Activated CD8-positive, alpha-beta memory T cell treated with anti-CD3 and anti-CD28 coated beads, Interleukin-2, amount 10 ng/mL, durations not matched to agents 7 days and 5 days (primary cell): Measurements from ENCODE around the gene TBCD. TPM values are rescaled to one million over a fixed set of nuclear protein-coding genes. Genes with fewer than 3 reads are reported as not detected.

ENCODE experiments used
- ATAC-seq: fragments of 150-1000 bp; cut with Tn5 transposase; one replicate; pipeline ENCODE4 v1.10.0; 2021; ENCODE audit warnings: moderate library complexity
- CTCF ChIA-PET: fragments of 350-600 bp; sonication (Branson Sonifier 250); formaldehyde crosslinking; loops from one replicate; lab custom pipeline; 2021; ENCODE audit warnings: antibody characterized with exemption; lab: Charles Lee
- DNase-seq: peaks from one replicate; pipeline ENCODE4 v3.0.0-alpha.2; 2020
- H3K27ac Mint-ChIP-seq: one replicate; pipeline ENCODE4 v1.8.0; 2021; ENCODE audit warnings: mild to moderate bottlenecking, mixed read lengths
- H3K27me3 Mint-ChIP-seq: one replicate; pipeline ENCODE4 v1.8.0; 2021; ENCODE audit warnings: mixed read lengths
- H3K36me3 Mint-ChIP-seq: one replicate; pipeline ENCODE4 v1.8.0; 2021; ENCODE audit warnings: mild to moderate bottlenecking, mixed read lengths
- H3K4me1 Mint-ChIP-seq: one replicate; pipeline ENCODE4 v1.8.0; 2021; ENCODE audit warnings: mixed read lengths
- H3K4me3 Mint-ChIP-seq: one replicate; pipeline ENCODE4 v1.8.0; 2021; ENCODE audit warnings: mild to moderate bottlenecking, moderate library complexity, mixed read lengths
- H3K9me3 Mint-ChIP-seq: one replicate; pipeline ENCODE4 v1.8.0; 2022; ENCODE audit warnings: low read depth, mixed read lengths
- total RNA-seq, 2 experiments: library from RNA; stranded (reverse); gene quantifications; one replicate each; pipeline ENCODE4 v1.2.3, GENCODE V29; 2021

Gene TBCD
- total RNA-seq, 2 experiments from 2014 or later: 105 to 157 TPM

DNA sequence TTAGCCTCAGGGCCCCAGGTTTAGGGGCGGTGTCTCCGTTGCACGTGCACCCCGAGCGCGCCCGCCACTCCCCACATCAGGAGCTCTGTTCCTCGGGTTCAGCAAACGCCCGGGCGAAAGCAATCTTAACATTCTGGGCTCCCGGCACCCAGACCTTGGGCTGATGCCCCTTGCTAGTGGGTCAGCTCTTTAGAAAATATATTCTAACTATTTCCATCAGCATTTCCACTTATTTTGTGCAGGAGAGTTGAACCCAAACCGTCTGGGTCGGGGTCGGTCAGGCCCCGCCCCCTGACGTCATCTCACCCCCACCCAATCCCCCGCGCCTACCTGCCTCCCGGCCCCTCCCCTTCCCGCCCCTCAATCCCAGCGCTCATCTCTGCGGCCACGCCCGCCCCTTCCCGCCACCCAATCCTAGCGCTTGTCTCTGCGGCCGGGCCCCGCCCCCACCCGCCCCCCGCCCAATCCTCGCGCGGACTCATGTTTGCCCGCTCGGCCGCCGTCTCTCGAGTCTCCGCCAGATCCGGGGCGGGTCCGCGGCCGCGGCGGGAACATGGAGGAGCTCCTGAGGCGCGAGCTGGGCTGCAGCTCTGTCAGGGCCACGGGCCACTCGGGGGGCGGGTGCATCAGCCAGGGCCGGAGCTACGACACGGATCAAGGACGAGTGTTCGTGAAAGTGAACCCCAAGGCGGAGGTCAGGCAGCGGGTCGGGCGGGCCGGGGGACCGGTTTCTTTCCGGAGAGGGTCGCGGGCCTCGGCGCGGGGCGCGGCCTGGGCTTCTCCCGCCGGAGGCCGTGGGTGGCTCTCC is 35.5 kb upstream of the TBCD start, which contains the start of gene FN3KRP:
FN3KRP (plus strand) TSS at position 504 of the 808 bp plus-strand sequence; CDS start at position 554, 50 bp downstream.
- CTCF ChIA-PET: interaction anchor here (1.0 to 1.3 kb wide), 3 partner anchors 15 to 48 kb away, joined by 3 to 5 read pairs (median 3); no protein-coding TSS in a partner anchor
- Mint-ChIP-seq H3K27ac (peak within 1 kb of the TSS; percentile 89), H3K36me3 (peaks cover 11% of the 10 kb centered on the region), H3K9me3 (no peaks in the 10 kb centered on the region), H3K27me3 (peaks cover 2% of the 10 kb centered on the region), H3K4me3 (peak within 1 kb of the TSS; percentile 90), H3K4me1 (peaks cover 24% of the 10 kb centered on the region)
- DNase-seq: peak; percentile 96
- peak; percentile 88 for ATAC-seq

DNA sequence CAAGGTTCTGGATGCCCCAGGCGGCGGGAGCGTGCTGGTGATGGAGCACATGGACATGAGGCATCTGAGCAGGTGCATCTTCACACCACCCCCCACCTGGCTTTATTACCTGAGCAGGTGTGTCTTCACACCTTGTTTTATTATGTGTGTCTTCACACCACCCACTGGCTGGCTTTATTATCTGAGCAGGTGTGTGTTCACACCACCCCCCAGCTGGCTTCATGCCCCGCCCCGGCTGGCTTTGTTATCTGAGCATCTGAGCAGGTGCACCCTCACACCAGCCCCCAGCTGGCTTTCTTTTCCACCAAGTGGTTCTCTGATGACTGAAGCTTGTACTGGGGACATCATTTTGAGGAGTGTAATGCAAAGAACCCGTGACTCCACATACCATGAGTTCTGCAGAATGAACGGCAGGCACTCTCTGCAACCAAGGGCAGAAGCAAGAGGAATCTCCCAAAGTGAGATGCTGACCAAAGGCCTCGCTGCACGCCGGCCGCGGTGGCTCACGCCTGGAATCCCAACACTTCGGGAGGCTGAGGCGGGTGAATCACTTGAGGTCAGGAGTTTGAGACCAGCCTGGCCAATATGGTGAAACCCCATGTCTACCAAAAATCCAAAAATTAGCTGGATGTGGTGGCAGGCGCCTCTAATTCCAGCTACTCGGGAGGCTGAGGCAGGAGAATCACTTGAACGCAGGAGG is 32.7 kb upstream of the TBCD start:
- ATAC-seq (no peak), DNase-seq (no peak)
- Mint-ChIP-seq H3K27me3 (no peaks in the 10 kb centered on the region), H3K27ac (no peak overlapping the region), H3K36me3 (peaks cover 25% of the 10 kb centered on the region), H3K4me1 (peaks cover 19% of the 10 kb centered on the region), H3K9me3 (no peaks in the 10 kb centered on the region), H3K4me3 (no peak overlapping the region)
- CTCF ChIA-PET: no interaction called here

DNA sequence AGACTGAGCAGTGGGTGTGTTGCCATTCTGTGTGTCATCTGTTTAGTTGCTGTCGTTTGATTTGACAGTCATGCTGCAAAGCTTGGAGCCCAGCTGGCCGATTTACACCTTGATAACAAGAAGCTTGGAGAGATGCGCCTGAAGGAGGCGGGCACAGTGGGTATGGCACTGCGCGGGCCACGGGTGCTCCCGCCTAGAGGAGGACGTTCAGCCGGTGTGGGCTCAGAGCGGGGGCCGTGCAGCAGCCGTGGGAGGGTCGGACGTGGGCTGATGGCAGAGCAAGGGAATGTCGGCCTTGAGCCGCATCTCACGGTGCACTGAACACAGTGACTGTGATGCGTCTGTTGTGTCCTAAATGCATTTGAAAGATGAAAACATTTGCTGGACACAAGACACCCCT is 31.7 kb upstream of the TBCD start:
- ATAC-seq (no peak), DNase-seq (no peak)
- CTCF ChIA-PET: no interaction called here
- no peak overlapping the region for H3K4me3 Mint-ChIP-seq
- peaks cover 19% of the 10 kb centered on the region for H3K4me1 Mint-ChIP-seq
- H3K27ac Mint-ChIP-seq: no peak overlapping the region
- H3K27me3 Mint-ChIP-seq: no peaks in the 10 kb centered on the region
- no peaks in the 10 kb centered on the region for H3K9me3 Mint-ChIP-seq
- peaks cover 25% of the 10 kb centered on the region for H3K36me3 Mint-ChIP-seq

DNA sequence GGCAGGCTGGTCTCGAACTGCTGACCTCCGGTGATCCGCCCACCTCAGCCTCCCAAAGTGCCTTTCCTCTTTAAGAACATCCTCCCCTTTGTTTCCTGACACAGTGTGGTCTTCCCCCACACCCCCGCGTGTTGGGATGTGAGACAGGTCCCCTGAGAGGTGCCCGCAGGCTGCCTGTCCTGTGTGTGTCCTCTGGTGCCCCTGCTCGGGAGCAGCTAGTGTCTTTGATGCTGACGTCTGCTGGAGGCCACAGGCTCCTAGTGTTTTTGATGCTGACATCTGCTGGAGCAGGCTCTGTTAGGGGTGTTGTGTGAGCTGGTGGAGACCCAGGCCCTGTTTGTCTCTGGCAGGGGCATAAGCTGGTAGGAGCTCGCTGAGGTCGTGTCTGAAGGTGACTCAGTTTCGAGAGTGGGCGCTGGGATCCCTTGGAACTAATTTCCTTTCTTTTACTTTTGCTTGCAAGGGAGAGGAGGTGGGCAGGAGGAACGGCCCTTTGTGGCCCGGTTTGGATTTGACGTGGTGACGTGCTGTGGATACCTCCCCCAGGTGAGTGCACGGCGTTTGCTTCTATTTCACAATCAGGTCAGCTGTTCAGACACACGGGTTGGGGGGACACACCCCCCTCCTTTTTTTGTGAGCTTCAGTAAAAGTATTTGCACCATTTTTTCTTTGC is 29.4 kb upstream of the TBCD start:
- DNase-seq (no peak), ATAC-seq (no peak)
- CTCF ChIA-PET: interaction anchor here (1.3 kb wide), 1 partner anchor 53 kb away, joined by 4 read pairs; no protein-coding TSS in a partner anchor
- Mint-ChIP-seq H3K36me3 (peaks cover 35% of the 10 kb centered on the region), H3K27ac (no peak overlapping the region), H3K4me1 (peaks cover 10% of the 10 kb centered on the region), H3K4me3 (no peak overlapping the region), H3K9me3 (no peaks in the 10 kb centered on the region), H3K27me3 (no peaks in the 10 kb centered on the region)

DNA sequence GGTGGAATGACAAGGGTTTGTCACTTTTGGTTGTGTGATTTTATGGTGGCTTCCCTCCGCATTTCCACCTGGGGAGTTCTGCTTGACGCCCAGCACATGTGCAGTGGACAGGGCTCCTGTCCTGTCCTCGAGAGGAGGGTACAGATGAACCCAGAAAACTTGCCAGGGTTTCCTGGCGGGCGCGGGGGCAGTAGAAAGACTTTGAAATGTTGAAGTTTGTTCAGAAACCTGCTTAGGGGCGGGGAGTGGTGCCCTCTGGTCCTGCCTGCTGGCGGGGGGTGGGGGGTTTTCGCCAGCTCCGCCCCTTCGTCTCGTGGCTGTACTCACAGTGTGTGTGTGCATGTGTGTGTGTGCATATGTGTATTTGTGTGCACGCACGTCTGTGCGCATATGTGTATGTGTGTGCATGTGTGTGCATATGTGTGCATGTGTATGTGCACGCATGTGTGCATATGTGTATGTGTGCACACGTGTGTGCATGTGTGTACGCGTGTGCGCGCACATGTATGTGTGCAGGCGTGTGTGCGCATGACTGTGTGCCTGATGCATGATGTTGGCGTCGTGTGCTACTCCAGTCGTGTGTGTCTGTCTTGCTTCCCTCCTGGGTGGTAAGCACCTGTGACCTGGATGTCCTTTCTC is 28.6 kb upstream of the TBCD start:
- Mint-ChIP-seq H3K4me3 (no peak overlapping the region), H3K27me3 (no peaks in the 10 kb centered on the region), H3K9me3 (no peaks in the 10 kb centered on the region), H3K27ac (no peak overlapping the region), H3K36me3 (peaks cover 33% of the 10 kb centered on the region), H3K4me1 (peaks cover 4% of the 10 kb centered on the region)
- CTCF ChIA-PET: interaction anchor here (1.3 kb wide), 1 partner anchor 52 kb away, joined by 4 read pairs; no protein-coding TSS in a partner anchor
- no peak for ATAC-seq
- DNase-seq: no peak

DNA sequence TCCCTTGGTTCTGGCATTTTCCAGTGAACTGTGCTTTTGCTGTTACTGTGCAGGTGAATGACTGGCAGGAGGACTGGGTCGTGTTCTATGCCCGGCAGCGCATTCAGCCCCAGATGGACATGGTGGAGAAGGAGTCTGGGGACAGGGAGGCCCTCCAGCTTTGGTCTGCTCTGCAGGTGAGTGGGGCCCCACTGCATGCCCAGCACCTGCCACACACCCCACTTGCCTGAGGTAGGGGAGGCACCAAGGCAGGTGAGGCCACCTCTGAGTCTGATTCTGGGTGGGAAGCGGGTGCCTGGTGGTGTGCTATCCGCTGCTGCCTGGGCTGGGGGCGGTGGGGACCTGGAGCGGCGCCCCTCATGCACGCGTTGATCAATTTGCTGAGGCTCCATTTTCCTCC is 25.4 kb upstream of the TBCD start:
- no peaks in the 10 kb centered on the region for H3K9me3 Mint-ChIP-seq
- no peak overlapping the region for H3K4me3 Mint-ChIP-seq
- DNase-seq (no peak), ATAC-seq (no peak)
- CTCF ChIA-PET: no interaction called here
- H3K4me1 Mint-ChIP-seq: no peaks in the 10 kb centered on the region
- H3K27me3 Mint-ChIP-seq: no peaks in the 10 kb centered on the region
- no peak overlapping the region for H3K27ac Mint-ChIP-seq
- H3K36me3 Mint-ChIP-seq: peaks cover 34% of the 10 kb centered on the region

DNA sequence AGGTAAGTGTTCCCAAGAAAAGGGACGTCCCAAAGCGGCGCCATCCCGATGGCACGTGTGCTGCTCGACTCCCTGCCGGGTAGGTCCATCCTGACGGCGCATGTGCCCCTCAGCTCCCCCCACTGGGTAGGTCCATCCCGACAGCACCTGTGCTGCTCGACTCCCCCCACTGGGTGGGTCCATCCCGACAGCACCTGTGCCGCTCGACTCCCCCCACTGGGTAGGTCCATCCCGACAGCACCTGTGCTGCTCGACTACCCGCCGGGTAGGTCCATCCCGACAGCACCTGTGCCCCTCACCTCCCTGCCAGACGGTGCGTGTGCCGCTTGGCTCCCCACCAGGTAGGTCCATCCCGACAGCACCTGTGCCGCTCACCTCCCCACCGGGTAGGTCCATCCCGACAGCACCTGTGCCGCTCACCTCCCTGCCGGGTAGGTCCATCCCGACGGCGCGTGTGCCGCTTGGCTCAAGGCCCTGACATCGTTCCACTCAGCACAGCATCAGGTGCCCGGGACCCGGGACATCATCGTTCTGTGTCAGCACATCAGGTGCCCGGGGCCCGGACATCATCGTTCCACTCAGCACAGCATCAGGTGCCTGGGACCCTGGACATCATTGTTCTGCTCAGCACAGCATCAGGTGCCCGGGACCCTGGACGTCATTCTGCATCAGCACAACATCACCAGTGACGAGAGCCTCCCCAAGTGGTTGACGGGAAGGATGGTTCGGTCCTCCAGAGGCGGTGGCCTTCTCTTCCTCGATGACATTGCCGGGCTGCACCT is 22.2 kb upstream of the TBCD start:
- Mint-ChIP-seq H3K27me3 (no peaks in the 10 kb centered on the region), H3K27ac (no peak overlapping the region), H3K4me3 (no peak overlapping the region), H3K4me1 (no peaks in the 10 kb centered on the region), H3K36me3 (peaks cover 37% of the 10 kb centered on the region), H3K9me3 (peaks cover 5% of the 10 kb centered on the region)
- ATAC-seq: no peak
- DNase-seq: no peak
- CTCF ChIA-PET: no interaction called here

DNA sequence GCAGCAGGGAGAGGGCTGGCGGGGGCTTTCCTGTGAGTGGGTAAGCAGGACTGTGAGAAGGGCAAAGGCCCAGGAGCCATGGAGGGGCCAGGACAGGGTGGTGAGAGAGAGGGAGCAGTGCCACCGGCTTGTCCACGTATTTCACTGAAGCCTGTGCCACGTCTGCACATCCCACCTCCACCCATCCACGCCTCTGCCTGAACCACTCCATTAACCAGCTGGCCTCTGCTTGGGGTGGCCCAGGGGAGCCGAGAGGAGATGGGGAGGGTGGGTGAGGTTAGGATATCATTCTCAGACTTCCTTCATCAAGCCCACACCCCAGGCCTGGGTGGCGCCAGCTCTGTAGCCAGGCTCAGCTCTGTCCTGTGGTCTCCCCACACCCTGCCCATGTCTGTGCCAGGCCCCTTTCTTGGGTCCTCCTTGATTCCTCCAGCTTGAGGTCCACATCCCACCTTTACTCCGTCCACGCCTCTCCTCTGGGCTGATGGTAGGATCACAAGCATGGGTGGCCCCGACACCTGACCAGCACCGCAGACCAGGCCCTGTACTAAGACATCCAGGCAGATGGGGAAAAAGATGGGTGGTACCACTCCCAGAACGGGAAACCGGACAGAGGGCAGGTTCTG is 19.6 kb upstream of the TBCD start:
- CTCF ChIA-PET: no interaction called here
- Mint-ChIP-seq H3K27me3 (peaks cover 6% of the 10 kb centered on the region), H3K36me3 (peaks cover 28% of the 10 kb centered on the region), H3K4me1 (peaks cover 2% of the 10 kb centered on the region), H3K27ac (no peak overlapping the region), H3K4me3 (no peak overlapping the region), H3K9me3 (peaks cover 5% of the 10 kb centered on the region)
- DNase-seq: no peak
- ATAC-seq: no peak

DNA sequence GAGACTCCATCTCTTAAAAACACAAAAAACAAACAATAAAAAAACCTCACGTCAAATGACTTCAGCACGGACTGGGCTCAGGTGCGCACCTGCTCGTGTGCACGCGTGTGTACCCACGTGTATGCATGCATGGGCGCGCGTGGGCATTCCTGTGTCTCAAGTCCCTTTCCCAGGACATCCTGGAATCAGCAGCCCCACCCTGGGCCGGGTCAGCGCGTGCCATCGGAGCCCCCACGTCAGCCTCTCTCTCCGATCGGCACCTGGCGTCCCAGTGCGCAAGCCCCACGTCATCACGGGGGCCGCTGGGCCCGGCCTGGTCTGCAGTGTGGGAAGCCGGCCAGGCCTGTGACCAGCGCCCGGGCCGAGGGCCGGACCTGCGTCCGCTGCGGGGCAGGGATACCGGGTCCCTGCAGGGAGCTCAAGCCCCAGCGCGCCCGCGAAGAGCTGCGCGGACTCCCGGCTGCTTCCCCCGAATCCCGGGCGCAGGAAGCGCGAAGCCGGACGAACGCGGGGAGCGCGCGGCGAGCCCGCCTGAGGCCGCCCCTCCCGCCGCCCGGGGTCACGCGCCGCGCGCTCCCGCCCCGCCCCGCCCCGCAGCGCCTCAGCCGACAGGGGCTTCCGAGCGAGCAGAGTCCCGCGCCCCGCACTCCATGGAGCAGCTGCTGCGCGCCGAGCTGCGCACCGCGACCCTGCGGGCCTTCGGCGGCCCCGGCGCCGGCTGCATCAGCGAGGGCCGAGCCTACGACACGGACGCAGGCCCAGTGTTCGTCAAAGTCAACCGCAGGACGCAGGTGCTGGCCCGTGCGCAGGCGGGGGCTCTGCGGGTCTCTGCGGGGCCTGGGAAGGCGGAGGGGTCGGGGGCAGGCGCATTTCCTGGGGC is 16.6 kb upstream of the TBCD start, which contains the start of gene FN3K:
FN3K (plus strand) TSS at position 629 of the 880 bp plus-strand sequence; CDS start at position 651, 22 bp downstream.
- H3K27ac Mint-ChIP-seq: no peak within 1 kb of the TSS
- H3K36me3 Mint-ChIP-seq: peaks cover 26% of the 10 kb centered on the region
- DNase-seq (no peak), ATAC-seq (peak; percentile 70)
- H3K9me3 Mint-ChIP-seq: peaks cover 8% of the 10 kb centered on the region
- H3K4me3 Mint-ChIP-seq: peak within 1 kb of the TSS; percentile 33
- CTCF ChIA-PET: no interaction called here
- peaks cover 6% of the 10 kb centered on the region for H3K27me3 Mint-ChIP-seq
- peaks cover 2% of the 10 kb centered on the region for H3K4me1 Mint-ChIP-seq

DNA sequence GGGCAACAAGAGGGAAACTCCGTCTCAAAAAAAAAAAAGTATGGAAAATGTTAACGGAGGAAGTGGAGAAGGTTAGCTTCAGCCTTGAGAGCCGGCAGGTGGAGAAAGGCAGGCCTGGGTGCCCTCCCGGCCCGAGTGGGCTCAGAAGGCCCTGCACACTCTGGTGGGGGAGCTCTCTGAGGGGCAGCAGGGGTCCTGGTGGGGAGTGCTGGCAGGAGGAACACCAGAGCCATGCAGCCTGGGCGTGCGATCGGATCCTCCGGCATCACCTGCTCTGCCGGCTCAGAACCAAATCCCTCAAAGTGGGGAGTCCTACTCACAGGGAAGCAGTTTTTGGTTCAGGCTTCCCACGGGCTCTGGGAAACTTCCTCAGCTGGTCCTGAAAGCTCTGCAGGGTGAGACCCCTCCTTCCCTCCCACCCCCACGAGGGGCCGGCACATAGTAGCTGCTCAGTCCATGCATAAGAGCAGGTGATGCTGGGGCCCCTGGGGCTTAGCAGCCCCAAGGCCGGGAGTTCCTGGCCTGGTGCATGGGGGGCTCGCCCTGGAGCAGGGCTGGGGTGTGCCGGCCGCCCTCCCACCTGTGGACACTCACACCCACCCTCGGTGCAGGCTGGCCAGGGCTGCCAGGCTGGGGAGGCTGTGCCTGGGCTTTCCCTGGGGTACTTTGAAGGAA is 15.2 kb upstream of the TBCD start:
- Mint-ChIP-seq H3K36me3 (peaks cover 31% of the 10 kb centered on the region), H3K9me3 (peaks cover 14% of the 10 kb centered on the region), H3K4me1 (peaks cover 2% of the 10 kb centered on the region), H3K27me3 (peaks cover 6% of the 10 kb centered on the region), H3K4me3 (no peak overlapping the region), H3K27ac (no peak overlapping the region)
- ATAC-seq (no peak), DNase-seq (no peak)
- CTCF ChIA-PET: no interaction called here
